HG03039 (cell line): ENCODE data around the gene C2orf78.
"Not testable (repeated sequence)": the region's sequence is repeated elsewhere in the genome, so short reads cannot be mapped to it uniquely, and the experiment has no call there.

Experiments used
- ATAC-seq: cut with Tn5 transposase; IDR thresholded peaks from one replicate; pipeline ENCODE4 v1.9.1; 2021; ENCODE audit warnings: mild to moderate bottlenecking, moderate library complexity; ENCODE audit not compliant: unreplicated experiment

The C2orf78 gene, protein sequence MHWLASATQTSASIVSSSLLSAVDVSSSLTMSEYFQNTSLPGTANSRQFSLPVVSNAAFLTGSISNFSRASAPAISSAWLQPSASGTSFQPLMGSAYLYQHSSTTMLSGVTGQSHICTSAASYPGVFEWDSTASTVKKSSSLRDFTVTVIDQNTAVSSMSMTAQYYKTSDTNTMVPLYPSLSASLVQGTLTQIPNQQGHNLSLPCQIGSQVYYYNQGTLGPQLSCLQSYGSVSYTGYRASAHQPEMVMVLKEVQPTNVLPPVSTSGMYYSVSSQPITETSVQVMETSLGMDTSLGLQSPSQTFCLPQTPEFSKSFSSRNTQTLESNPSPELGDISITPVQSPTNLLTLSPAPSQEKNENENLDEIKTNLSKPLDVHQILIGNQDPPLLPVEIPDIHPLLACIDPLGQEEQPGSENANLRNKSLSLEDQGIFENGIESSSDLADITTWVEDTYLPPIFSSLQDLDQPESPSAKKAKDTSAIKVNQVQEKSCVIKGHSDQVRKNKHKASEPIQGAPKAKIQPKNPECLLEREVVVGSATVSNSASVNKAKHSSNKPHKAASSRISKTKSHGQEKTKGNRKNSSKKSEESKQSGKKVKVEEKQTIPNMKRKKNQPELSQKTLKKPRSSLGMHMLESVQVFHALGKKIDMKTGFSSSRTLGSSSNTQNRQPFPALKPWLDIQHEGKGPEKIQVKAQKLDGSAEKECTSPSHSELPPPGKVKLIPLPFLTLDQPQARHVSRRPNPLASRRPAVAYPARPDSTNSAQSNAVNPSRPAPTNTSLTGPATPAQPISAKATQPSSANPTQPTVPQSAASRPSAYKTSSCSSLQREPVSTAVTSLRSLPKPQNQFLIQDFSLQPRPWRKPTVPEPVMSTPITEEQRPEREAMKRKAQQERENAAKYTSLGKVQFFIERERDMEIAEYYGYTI

DNA sequence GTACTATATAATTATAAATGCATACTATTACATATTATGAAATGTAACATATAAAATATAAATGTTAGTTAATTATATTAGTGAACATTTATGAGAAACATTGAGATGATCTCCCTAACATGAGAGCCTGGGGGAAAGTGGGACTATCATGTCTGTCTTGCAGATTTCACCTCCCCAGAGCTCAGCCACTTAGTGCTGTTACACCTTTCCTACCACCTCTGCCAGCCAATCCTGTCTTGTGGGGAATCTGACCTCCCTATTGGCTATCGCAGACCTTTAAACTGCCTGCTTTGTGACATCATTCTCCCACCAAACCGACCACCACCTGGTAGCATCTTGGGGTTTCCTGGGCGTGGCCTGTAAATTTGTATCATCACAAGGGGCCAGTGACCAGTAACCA lies at the start of gene C2orf78:
C2orf78 (plus strand) TSS at position 301 of the 400 bp plus-strand sequence. CDS start 127 bp downstream, outside the sequence.
- ATAC-seq, result not testable (repeated sequence)

DNA sequence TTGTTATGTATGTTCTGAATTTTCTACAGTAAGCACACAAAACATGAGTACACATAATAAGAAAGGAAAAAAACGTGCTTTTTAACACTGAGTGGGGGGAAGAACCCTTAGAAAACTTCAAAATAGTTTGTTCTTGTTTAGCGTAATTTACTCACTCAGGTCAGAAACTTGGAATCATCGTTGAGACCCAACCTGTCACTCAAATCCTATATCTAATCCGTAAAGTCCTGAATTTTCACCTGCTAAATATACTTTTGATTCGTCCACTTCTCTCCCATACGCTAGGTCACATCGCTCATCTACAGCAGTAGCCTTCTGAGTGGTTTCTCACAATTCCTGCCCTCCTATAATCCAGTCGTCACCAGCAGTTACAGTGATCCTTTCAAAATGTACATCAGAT lies 47.6 kb upstream of the C2orf78 start:
- no peak for ATAC-seq

DNA sequence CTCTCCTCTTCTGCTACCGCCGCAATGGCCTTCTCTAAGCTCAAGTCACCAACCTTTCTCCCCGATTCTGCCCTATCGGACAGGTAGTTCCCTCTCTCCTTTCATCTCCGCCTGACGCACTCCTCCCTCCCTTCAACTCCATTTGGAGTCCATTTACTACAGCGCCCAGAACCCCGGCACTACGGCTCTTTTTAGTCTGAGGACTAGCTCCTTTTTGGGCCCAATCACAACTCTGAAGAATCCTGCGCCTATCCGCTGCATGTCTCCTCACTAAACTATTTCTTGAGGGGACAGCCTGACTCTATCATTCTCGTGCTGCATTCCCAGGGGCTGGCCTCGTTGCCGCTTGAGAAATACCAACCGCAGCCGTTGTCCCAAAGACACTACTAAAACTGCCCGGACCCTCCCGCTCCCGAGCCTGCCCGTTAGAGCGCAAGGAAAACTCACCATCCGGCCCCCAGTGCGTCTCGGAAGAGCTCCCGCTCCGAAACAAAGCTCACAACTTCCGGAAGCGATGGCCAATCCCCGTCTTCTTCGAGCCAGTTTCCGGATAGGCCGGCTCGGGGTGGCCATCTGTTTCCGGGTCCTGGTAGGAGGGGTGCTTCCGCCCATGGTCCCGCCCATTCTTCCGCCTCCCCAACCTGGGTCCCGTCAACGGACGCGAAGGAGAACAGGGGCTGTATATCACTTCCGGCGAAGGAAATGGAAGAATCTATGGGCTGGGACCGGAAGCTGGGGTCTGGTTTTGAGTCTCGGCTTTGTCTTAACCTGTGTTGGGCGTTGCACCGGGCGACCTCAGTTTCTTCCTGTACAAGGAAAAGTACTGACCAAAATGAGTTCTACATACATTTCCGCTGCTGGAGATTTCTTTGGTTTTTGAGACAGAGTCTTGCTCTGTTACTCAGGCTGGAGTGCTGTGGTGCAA lies 46.9 kb upstream of the C2orf78 start, which contains the start of gene TPRKB:
TPRKB (minus strand) TSS at position 491 of the 925 bp plus-strand sequence. CDS start 2,776 bp downstream, outside the sequence.
- ATAC-seq, result peak; percentile 95

DNA sequence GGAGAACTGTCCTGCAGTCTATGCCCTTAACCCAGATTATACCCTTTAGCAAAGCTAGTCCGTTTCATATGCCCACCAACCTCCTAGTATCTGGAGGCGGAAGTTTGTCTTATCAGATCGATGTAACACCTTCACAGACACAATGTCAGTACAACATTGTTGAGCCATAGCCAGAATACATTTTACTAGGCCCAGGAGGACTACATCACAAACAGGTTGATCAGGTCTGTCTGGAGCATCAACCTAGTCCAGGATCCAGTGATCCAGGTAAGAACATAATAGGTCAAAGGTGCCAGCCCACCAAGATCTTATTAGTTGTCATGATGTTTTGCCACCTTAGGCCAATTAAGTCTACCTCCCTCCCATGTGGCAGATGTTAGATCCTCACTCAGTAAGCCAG lies 44.9 kb upstream of the C2orf78 start:
- no peak for ATAC-seq

DNA sequence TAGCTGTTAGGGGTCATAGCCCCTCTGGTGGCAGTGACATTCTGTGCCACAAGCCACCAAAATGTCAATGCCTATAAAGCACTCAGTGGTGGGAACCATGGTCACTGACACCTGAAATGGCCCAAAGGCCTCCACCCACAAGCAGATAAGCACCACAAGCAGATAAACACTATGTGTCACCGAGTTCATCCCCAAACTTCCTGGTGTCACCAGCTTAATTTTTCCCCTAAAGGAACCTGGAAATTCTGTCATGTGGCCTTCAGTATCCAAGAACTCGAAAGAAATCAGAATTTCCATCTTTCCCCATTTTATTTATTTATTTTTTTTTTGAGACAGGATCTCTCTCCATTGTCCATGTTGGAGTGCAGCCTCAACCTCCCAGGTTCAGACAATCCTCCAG lies 43.2 kb upstream of the C2orf78 start:
- no peak for ATAC-seq

DNA sequence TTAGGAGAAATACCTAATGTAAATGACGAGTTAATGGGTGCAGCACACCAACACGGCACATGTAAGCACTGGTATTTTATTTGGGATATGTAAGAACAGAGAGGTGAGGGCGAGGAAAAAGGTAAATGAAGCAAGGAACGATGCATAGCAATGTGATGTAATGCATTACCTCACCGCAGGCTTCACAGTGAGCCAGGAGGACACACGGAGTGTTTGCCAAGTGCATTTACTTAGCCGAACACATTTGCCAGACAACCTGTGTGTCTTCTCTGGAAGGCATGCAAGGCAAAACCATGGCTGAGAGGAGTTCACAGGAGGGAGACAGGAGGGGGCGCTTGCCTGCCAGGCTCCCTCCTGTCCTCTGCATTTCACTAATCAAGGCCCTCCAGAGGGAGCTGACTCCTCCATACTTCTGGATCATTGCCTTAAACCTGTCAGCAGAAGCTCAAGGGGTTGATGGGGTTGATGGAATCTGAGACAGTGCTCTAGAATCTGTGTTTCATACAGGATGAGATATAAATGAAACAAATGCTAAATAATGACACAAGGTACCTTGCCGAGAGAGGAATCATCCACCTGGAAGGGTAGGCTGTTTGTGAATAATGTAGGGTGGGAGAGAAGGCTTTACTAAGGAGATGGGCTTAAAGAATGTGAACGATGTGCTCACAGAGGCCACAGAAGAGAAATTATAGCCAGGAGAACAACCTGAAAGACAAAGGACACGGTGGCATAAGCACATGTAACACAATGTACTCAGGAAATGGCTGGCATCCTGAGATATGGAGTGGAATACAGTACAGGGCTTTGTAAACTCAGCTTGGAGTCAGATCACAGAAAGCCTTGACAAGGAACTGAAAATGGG lies 37.7 kb upstream of the C2orf78 start:
- ATAC-seq, result no peak

DNA sequence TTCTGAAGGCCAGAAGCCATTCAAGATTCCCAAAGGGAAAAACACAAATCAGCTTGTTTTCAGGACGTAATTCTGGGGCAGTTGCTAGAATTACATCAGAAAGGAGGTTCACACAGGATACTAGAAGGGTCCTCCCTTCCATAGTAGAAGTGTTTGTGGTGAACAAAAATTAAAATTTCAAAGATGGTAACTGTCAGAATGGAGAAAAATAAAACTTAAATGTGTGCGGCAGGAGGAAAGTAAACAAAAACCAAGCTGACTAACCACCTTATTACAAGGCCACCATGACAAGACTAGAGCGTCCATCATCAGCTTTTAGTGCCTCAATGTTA lies 37.1 kb upstream of the C2orf78 start:
- no peak for ATAC-seq

DNA sequence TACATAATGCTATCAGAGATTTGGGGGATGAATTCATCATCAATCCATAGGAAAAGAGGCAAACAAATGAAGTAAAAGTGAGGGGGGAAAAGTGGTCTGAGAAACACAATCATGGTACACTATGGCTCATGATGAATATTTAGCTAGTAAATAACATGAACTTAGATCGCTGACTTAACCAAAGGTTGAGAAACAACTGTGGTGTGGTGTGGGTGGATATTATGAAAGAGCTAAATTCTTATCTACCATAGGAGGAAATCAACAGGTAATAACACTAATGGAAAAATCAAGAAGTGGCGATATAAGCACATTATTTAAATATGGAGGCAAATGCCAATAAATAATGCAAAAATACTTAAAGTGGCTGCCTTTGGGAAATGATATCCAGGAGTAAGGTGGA lies 34.7 kb upstream of the C2orf78 start:
- no peak for ATAC-seq

DNA sequence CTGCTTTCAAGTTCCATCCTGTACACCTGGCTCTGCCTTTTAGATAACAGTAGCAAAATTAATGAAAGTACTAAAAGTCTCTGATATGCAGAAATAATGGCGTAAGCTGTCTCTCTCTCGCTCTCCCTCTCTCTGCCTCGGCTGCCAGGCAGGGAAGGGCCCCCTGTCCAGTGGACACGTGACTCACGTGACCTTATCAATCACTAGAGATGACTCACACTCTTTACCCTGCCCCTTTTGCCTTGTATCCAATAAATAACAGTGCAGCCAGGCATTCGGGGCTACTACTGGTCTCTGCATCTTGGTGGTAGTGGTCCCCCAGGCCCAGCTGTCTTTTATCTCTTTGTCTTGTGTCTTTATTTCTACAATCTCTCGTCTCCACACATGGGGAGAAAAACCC lies 29.7 kb upstream of the C2orf78 start:
- ATAC-seq, result not testable (repeated sequence)

DNA sequence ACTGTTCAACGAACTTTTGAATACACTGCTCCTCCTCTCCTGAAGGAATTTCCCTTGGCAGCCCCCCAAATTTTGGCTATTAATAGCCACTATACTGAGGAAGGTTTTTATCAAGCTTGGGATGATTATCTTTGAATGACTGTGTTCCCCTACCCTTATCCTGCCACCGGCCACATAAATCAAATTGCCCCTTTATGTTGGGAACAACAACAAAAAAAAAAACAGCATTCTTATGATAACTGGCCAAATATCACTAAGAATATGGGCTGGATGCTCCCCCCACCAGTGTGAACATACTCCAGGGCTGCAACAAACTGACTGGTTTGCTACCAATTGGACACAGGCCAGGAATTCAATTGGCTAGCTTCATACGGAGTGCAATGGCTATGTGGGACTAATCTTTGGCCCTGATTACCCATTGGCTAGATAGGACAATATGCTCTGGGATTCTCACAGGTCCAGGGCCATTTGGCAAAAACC lies 24.7 kb upstream of the C2orf78 start:
- no peak for ATAC-seq

DNA sequence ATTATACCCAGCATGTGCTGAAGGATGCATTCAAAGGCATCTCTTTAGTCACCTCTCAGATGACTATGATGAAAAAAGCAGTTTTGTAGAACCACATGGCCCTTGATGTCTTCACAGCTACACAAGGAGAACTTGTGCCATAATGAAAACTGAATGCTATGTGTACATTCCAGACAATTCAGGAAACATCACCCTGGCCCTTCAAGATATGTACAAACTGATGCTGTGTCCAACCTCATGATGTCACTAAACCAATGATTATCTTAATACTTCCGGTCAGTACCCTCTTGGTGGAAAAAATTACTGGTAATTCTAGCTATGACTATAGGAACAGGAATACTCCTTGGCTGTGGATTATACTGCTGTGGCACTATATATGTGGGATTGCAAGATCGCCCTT lies 24.1 kb upstream of the C2orf78 start:
- no peak for ATAC-seq

DNA sequence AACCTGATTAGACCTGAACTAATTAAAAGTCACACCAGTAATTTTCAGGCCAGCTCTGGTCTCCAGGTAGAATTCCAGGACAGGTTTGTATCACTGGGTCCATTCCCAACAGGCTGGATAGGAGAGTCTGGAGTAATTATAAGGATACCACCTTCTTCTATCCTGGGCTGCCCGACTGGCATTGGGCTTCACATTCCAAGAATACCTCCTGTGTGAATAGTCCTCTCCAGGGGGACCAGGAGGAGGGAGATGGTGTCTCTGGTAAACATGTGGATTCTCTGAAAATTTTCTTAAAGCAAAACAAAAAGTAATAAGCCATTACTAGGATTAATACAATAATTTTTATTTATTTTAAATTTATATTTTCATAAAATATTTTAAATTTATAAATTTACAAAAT lies 21.4 kb upstream of the C2orf78 start:
- ATAC-seq, result no peak

DNA sequence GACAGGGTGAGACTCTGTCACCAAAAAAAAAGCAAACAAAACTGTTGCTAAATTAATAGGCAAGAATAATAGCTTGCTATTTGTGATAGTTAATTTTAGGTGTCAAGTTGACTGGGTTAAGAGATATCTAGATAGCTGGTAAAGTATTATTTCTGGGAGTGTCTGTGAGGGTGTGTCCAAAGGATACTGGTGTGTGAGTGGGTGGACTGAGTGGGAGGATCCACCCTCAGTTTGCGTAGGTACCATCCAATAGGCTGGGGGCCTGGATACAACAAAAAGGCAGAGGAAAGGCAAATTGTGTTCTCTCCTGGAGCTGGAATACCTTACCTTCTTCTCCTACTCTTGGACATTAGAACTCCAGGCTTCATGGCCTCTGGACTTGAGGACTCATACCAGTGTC lies 19.0 kb upstream of the C2orf78 start:
- ATAC-seq, result no peak

DNA sequence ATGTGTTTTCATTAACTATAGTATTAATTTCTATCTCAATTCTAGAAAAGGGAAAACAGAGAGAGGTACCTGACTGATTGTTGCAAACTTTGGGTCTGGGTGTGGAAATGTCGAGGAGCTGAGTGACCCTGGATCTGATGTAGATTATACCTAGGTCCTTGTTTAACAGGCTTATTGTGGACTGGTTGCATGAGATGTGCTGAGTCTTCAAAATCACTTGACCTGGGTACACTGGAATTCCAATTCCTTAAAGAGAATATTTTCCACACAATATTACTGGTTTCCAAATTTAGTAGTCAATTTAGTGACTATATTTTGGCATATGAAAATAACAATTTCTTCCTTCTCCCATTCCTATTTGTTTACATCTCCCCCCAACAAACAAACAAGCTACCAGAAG lies 17.6 kb upstream of the C2orf78 start:
- ATAC-seq, result no peak

DNA sequence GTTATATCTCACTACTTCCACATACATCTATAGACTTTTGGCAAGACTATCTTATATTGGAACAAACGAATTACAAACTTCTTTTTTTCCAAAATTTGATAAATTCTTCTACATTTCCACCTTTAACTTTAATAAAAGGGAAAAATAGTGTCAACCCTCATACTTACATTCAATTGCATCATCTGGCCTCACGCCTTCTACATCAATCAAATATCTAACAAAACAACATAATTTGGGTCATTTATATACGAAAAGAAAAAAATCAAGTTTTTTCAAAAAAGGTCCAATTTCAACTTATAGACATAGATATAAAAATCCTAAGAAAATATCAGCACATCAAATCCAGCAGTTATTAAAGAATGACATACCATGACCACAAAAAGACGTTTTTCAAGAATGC lies 17.0 kb upstream of the C2orf78 start:
- no peak for ATAC-seq

DNA sequence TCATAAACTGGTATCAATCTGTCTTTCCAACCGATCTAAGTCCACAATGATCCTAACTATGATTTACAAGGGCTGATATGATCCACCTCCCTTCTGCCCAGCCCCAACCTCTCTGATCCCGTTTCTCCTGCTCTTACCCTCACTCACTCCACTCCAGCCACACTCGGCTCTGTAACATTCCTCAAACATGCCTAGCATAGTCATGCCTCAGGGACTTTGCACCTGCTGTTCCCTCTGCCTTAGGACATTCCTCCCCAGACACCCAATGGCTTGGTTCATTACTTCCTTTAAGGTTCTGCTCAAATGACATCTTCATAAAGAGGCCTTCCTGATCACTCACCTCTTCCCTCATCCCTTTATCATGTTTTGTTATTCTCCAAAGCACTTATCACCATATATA lies 13.3 kb upstream of the C2orf78 start:
- no peak for ATAC-seq

DNA sequence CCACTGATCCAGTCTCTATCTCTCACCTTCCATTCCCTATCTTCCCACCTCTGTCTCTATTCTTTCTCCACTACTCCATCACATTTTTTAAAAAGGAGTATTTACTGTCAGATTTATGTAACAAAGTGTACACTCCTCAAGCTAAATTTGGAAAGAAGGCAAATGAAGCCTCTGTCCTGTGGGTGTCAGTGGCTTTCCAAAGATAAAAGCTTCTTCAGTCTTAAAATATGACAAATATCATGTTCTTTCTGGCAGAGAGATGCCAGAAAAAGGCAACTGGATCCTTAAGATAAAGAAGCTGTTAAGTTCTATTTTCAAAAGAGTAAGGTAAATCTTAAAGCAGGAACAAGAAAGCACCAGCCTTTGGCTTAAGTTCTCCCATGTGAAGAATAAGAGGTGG lies 11.2 kb upstream of the C2orf78 start:
- no peak for ATAC-seq

DNA sequence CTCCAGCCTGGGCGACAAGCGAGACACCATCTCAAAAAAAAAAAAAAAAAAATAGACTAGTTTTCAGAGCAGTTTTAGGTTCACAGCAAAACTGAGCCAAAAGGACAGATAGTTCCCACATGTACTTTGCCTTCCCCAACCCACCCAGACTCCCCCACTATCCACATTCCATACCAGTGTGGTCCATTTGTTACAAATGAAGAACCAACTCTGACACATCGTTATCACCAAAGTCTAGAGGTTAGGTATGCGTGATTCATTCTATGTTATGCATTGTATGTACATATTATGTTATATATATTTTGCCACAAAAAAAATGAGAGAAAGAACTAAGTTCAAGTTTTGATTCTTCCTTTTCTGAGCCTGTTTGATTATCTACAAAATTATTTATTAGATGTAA lies 7.6 kb upstream of the C2orf78 start:
- no peak for ATAC-seq

DNA sequence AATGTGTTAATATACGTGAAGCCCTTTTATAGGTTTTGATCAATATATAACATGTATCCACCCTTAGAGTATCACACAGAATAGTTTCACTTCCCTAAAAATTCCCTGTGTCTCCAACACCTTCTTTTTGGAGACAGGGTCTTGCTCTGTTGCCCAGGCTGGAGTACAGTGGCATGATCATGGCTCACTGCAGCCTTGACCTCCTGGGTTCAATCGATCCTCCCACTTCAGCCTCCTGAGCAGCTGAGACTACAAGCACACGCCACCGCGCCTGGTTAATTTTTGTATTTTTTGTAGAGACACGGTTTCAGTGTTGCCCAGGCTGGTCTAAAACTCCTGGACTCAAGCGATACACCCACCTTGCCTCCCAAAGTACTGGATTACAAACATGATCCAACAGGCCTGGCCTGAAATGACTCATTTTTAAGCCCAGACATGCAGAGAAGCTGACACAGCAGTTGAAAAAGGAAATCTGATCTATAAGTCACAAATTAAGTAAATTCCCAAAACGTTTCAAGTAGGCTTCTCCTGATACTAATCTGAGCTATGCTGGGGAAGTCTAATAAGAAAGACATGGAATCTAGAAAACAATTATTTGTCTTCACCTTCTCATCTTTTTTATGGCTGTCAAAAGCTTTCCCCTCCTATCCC lies 7.0 kb upstream of the C2orf78 start:
- ATAC-seq, result no peak
